Measurements from ENCODE around the gene ARSB. TPM values are rescaled to one million over a fixed set of nuclear protein-coding genes. Genes with fewer than 3 reads are reported as not detected.

ARSB gene
- 7.2 and 12.3 TPM in 2 replicates for total RNA-seq

DNA sequence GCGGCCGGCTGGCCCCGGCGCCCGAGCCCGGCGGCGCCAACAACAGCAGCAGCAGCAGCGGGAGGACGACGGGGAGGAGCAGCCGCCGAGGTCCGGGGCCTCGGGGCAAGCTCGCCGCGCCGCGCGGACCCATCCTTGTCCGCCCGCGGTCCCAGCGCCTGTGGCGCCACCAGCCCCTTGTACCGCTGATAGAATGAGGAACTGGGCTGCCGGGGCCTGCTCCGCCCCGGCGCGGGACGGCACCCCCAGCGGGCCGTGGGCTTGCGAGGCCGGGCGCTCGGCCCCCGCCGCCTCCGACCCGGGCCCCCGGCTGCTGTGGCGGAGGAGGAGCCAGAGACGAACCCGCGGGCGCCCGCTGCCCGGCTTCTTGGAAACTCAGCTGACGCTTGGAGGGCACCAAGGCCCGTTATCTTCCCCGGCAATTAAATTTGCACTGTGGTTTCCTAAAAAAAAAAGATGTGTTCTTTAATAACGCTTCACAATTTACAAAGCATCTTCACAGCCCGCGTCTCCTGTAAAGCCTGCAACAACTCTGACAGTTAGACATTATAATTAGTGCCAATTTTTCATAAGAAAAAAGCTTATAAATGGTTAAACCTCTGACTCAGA, at the start of gene ARSB:
ARSB (minus strand) TSS at position 195 of the 609 bp plus-strand sequence; CDS start at position 133, 62 bp downstream.
- DNase-seq (ENCODE audit: low read depth in 2 of 2) = peak in 1 of 2 donors; percentile 57

- no peak for DNase-seq (ENCODE audit: low read depth in 2 of 2)
Observed at GRCh38 chr5:79032782-79033181, 47.7 kb upstream of the ARSB start.

DNA sequence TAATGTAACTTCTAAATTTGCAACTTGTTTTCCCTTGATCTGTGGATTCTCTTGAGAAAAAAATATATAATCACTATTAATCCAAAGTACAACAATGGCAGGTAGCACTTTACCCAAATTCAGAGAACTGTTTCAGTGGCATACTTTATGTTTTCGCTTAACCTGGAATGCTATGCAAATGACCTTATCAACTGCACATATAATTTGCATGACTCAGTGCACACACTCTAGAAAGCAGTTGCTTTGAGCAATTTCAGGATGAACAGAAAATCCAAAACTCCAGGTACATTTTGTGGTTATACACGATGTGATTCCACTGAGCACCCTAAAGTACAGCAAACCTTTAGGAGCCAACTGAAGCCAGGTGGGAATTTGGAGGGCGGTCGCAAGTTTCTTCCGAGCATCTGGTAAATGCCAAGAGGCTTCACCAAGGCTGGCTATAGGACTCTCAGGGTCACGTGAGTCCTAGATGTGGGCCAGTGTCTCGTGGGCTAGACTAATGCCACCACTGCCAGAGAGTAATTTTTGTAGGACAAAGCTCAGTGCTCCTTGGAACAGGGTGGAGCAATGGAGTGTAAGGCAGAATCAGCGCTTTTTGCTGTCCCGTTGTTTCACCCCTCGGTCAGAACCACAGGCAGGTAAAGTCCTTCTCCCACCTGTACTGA, 47.1 kb upstream of the ARSB start:
- DNase-seq (ENCODE audit: low read depth in 2 of 2) = no peak

DNA sequence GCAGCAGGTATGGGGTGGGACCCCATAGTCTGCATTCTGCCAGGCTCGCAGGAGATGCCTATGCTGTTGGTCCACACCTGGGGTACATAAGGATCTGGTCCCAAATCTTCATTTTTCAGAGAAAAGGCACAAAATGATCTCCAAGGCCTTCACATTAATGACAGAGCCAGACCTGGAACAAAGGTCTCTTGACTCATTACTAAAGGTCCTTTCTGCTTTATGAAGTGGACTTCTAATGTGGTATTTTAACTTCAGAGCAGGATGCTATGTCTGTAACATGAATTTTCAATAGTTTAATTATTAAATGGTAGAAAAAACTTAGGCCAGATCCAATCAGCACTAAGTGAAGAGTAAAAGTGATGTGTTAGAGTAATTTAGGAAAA, 46.4 kb upstream of the ARSB start:
- no peak for DNase-seq (ENCODE audit: low read depth in 2 of 2)

DNA sequence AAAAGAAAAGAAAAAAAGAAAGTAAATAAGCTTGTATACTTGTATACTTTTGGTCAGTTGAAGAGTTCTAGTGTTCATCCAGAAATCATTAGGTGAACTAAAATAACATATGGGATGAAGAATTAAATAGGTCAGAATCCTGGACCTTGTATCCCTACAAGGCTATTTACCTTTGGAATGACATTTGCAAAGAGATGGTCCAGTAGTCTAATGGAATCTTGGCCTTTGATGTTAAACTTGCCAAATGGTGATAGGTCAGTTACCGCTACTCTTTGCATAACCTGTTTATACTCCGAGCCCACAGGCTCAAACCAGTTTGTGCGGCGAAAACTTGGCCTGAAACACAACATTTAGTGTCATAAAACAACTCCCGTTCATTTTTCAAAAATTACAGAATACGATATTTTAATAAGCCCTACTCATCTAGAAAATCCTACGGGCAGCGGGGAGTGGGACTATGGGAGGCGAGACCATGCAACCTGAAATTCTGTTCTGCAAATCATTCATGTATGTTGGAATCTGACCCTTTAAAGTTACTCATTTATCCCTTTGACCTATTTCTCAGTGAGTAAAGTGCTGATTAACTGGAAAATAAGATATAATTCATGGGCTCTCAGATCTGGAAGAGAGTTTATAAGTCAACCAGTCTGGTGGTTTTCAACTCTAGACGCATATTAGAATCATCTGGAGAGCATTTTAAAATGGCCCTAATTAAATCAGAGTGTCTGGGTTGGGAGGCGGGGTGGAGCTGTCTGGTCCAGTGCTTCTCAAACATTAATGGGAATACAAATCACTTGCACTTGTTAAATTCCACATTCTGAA, 45.8 kb upstream of the ARSB start:
- no peak for DNase-seq (ENCODE audit: low read depth in 2 of 2)

GRCh38 chr5:79025054-79025472, 40.0 kb upstream of the ARSB start:
- peak; percentile 35 to 70 for DNase-seq (ENCODE audit: low read depth in 2 of 2)

GRCh38 chr5:79023947-79024346, 38.8 kb upstream of the ARSB start:
- DNase-seq (ENCODE audit: low read depth in 2 of 2) = no peak

- no peak for DNase-seq (ENCODE audit: low read depth in 2 of 2)
Observed at GRCh38 chr5:79023348-79023747, 38.2 kb upstream of the ARSB start.

- no peak for DNase-seq (ENCODE audit: low read depth in 2 of 2)
Observed at GRCh38 chr5:79022771-79023170, 37.7 kb upstream of the ARSB start.

DNA sequence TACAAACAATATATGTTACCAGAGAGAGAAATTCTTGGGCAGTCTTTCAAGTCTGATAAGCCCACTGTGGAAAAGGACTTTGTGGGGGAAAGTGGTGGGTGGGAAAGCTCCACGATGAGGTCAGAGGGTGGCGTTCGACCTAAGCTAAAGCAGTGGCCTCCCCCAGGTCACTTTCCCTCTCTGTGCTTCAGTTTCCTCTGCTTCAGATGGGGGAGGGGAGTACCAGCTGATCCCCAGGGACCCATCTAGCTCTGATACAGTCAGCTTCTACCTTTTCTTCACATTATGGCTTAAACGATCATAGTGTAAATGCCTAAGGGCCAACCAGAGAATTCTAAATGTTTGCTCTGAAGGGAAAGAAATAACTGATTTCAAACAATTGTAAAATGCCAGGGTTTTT, 36.6 kb upstream of the ARSB start:
- peak in 1 of 2 donors; percentile 2 for DNase-seq (ENCODE audit: low read depth in 2 of 2)

DNA sequence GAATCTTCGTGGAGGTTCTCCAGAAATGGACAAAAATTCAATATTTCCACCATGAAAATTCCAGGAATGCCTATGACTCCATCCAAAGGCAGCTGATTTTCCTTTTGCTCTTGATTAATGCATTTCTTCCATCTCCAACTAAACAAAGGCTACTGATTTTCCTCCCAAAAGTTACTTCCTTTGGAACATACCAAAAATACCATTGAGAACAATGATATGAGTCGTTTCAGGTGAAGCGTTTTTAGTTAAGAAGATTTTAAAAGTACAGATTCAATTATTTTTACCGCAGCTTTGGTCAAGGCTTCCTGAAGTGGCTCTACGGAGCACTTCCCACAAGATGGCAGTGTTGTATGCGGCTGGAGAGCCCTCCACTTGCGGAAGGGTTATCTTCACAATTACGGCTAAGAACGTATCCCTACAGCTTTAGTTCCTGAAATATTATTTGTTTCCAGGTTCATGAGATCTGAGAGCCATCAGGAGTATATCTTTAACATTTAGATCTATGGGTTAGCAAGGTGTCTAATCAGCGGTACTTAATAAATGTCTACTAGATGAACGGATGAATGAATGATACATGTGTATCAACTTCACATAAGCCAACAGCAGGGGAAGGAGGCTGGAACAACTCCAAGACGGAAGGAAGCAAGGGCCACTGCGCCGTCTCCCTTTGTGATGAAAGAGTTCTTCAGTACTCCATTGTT, 35.9 kb upstream of the ARSB start:
- DNase-seq (ENCODE audit: low read depth in 2 of 2) = peak; percentile 36 to 69

DNA sequence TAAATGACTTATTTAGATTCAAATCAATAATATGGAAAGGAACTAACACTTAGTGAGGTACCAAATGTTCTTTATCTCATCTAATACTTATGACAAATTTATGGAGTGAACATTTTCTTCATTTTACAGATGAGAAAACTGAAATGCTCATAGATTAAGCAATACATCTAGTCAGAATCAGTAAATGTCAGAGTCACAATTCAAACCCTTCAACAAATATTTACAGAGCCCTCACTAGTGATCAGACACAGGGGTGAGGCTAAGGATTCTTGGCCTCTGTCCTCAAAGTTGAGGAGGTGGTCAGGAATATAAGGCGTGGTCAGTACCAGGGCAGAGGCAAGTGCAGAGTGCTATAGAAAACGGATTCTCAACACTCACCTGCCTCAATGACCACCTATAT, 29.5 kb upstream of the ARSB start:
- no peak for DNase-seq (ENCODE audit: low read depth in 2 of 2)

- DNase-seq (ENCODE audit: low read depth in 2 of 2) = no peak
Observed at GRCh38 chr5:79011869-79012268, 26.8 kb upstream of the ARSB start.

DNA sequence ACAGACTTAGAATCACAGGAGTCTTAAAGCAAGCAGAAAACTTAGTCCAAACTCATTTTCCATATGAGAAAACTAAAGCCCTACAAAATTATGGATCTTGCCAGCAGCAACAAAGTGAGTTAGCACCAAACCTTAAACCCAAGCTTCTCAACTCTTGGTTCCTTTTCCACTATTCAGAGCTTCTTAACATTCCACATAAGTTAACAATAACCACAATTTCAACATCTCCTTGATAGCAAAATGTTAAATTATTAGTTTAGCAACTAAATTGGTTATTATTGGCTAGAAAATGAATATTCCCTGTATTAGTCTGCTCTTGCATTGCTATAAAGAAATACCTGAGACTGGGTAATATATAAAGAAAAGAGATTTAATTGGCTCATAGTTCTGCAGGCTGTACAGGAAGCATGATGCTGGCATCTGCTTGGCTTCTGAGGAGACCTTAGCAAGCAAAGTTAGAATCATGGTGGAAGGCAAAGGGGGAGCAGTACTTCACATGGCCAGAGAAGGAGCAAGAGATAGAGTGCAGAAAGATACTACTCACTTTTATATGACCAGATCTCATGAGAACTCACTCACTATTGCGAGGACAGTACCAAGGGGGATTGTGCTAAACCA, 26.2 kb upstream of the ARSB start:
- no peak for DNase-seq (ENCODE audit: low read depth in 2 of 2)

DNA sequence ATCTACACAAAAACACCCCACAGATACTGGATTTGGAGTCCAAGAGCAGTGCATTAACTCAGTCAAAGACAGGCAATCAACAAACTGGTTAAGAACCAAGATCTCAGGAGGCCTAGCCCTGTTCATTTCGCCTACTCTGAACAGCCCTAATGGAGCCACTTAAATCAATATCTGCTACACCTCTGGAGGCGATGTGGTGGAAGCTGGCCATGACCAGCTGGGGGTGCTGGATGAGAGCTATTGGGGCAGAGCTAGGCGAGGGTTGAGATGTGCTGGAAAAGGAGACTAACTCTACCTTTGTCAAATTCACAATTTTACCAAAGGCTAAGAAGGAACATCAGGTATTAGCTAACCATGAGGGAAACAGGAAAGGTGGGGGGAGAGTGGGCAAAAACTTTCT, 23.3 kb upstream of the ARSB start:
- DNase-seq (ENCODE audit: low read depth in 2 of 2) = no peak

GRCh38 chr5:79007872-79008271, 22.8 kb upstream of the ARSB start:
- no peak for DNase-seq (ENCODE audit: low read depth in 2 of 2)

- DNase-seq (ENCODE audit: low read depth in 2 of 2) = no peak
Observed at GRCh38 chr5:79005936-79006631, 21.0 kb upstream of the ARSB start.

GRCh38 chr5:79005151-79005550, 20.0 kb upstream of the ARSB start:
- DNase-seq (ENCODE audit: low read depth in 2 of 2) = no peak

GRCh38 chr5:79002374-79002773, 17.3 kb upstream of the ARSB start:
- no peak for DNase-seq (ENCODE audit: low read depth in 2 of 2)

DNA sequence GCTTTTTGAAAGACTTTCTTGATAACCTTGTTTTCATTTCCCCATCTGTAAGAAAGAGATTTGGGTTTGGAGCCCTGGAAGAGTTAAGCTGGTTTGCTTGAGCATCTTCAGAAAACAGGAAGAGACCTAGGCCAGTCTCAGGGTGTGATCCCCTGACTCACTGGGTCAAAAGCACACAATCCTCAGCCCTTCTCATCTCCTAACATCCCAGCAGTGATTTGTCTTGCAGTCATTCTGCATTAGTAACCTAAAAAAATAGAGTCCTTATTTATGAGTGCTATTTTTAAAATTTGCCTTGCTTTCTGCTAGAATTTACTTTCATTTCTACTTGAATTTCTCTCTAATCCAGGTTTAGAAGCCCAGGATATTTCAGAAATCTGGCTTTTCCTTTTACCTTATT, 16.4 kb upstream of the ARSB start:
- DNase-seq (ENCODE audit: low read depth in 2 of 2) = no peak

- DNase-seq (ENCODE audit: low read depth in 2 of 2) = no peak
Observed at GRCh38 chr5:78997090-78997489, 12.0 kb upstream of the ARSB start.
